ENCODE results near the gene TBC1D17. TPM values are rescaled to one million over a fixed set of nuclear protein-coding genes. Genes with fewer than 3 reads are reported as not detected.
A peak's percentile ranks its signal among the peaks of the same experiment; 100 is the strongest.

The TBC1D17 gene
- total and polyA plus RNA-seq, 2 of the 13 experiments (the other 11 are each of a cell fraction or from before 2014, with no cell fraction given): 9.7 to 16.9 TPM

DNA sequence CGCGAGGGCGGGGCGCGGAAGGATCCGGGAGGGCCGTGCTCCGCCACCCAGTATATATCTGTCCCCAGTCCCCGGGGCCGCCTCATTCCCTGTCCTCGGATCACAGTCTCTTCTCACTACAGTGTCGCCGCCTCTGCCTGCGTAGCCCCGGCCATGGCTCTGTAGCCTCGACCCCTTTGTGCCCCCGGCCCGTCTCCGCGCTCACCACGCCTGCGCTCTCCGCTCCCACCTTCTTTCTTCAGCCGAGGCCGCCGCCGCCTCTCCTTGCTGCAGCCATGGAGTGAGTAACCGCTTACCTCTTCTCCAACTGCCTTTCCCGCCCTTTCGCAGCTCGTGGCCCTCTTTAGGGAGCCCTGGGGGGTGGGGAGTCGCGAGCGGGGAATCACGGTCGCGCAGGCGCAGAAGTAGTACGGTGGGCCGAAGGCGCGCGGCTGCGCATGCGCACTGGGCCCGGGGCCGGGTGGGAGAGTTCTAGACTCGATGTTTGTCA, 51.7 kb downstream of the TBC1D17 start, which contains the start of the genes ATF5 and NUP62 (continued):
- peak; percentile 95 for TF ChIP-seq ZNF446 (CRISPR knock-in tag; IDR thresholded peaks at IDR 0.05)
- TF ChIP-seq CENPX (CRISPR knock-in tag; IDR thresholded peaks at IDR 0.05): no peak
- TF ChIP-seq MAF1 (CRISPR knock-in tag; IDR thresholded peaks at IDR 0.05; ENCODE audit: borderline replicate concordance): no peak; the same call in 1 of the 2 replicates
- TF ChIP-seq ATAD3A (CRISPR knock-in tag; IDR thresholded peaks at IDR 0.05): no peak; the same call in 1 of the 2 replicates
- TF ChIP-seq, protein P1, sequence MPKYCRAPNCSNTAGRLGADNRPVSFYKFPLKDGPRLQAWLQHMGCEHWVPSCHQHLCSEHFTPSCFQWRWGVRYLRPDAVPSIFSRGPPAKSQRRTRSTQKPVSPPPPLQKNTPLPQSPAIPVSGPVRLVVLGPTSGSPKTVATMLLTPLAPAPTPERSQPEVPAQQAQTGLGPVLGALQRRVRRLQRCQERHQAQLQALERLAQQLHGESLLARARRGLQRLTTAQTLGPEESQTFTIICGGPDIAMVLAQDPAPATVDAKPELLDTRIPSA (CRISPR knock-in tag; IDR thresholded peaks at IDR 0.05; ENCODE audit: borderline replicate concordance): peak; percentile 97
- TF ChIP-seq IRF2 (CRISPR knock-in tag; IDR thresholded peaks at IDR 0.05): no peak
- peak; percentile 97; the same call in 1 of the 2 replicates for TF ChIP-seq ZNF230 (CRISPR knock-in tag; IDR thresholded peaks at IDR 0.05)
- TF ChIP-seq, protein P2, sequence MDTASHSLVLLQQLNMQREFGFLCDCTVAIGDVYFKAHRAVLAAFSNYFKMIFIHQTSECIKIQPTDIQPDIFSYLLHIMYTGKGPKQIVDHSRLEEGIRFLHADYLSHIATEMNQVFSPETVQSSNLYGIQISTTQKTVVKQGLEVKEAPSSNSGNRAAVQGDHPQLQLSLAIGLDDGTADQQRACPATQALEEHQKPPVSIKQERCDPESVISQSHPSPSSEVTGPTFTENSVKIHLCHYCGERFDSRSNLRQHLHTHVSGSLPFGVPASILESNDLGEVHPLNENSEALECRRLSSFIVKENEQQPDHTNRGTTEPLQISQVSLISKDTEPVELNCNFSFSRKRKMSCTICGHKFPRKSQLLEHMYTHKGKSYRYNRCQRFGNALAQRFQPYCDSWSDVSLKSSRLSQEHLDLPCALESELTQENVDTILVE (CRISPR knock-in tag; IDR thresholded peaks at IDR 0.05): peak; percentile 51; the same call in 1 of the 2 replicates
- TF ChIP-seq XBP1 (CRISPR knock-in tag; IDR thresholded peaks at IDR 0.05): no peak; the same call in none of the 2 replicates
- peak; percentile 97; the same call in 1 of the 2 replicates for TF ChIP-seq KDM5B (CRISPR knock-in tag; IDR thresholded peaks at IDR 0.05; ENCODE audit: borderline replicate concordance)
- peak; percentile 87; the same call in 1 of the 2 replicates for TF ChIP-seq ZNF256 (CRISPR knock-in tag; conservative IDR thresholded peaks at IDR 0.05)
- TF ChIP-seq, protein P3, sequence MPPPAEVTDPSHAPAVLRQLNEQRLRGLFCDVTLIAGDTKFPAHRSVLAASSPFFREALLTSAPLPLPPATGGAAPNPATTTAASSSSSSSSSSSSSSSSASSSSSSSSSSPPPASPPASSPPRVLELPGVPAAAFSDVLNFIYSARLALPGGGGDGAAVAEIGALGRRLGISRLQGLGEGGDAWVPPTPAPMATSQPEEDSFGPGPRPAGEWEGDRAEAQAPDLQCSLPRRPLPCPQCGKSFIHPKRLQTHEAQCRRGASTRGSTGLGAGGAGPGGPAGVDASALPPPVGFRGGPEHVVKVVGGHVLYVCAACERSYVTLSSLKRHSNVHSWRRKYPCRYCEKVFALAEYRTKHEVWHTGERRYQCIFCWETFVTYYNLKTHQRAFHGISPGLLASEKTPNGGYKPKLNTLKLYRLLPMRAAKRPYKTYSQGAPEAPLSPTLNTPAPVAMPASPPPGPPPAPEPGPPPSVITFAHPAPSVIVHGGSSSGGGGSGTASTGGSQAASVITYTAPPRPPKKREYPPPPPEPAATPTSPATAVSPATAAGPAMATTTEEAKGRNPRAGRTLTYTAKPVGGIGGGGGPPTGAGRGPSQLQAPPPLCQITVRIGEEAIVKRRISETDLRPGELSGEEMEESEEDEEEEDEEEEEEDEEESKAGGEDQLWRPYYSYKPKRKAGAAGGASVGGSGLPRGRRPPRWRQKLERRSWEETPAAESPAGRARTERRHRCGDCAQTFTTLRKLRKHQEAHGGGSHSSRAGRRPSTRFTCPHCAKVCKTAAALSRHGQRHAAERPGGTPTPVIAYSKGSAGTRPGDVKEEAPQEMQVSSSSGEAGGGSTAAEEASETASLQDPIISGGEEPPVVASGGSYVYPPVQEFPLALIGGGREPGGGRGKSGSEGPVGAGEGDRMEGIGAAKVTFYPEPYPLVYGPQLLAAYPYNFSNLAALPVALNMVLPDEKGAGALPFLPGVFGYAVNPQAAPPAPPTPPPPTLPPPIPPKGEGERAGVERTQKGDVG (CRISPR knock-in tag; IDR thresholded peaks at IDR 0.05; ENCODE audit: borderline replicate concordance): peak; percentile 86; the same call in 1 of the 2 replicates
- TF ChIP-seq ZNF839 (CRISPR knock-in tag; IDR thresholded peaks at IDR 0.05; ENCODE audit: borderline replicate concordance): no peak
- TF ChIP-seq ZC3H4 (CRISPR knock-in tag; IDR thresholded peaks at IDR 0.05; ENCODE audit: borderline replicate concordance): peak; percentile 24; the same call in 1 of the 2 replicates
- TF ChIP-seq ELF1 (CRISPR knock-in tag; IDR thresholded peaks at IDR 0.05): 0 out of 2 replicates have a peak, but pooled peaks have one; percentile 41
- TF ChIP-seq, protein P4, sequence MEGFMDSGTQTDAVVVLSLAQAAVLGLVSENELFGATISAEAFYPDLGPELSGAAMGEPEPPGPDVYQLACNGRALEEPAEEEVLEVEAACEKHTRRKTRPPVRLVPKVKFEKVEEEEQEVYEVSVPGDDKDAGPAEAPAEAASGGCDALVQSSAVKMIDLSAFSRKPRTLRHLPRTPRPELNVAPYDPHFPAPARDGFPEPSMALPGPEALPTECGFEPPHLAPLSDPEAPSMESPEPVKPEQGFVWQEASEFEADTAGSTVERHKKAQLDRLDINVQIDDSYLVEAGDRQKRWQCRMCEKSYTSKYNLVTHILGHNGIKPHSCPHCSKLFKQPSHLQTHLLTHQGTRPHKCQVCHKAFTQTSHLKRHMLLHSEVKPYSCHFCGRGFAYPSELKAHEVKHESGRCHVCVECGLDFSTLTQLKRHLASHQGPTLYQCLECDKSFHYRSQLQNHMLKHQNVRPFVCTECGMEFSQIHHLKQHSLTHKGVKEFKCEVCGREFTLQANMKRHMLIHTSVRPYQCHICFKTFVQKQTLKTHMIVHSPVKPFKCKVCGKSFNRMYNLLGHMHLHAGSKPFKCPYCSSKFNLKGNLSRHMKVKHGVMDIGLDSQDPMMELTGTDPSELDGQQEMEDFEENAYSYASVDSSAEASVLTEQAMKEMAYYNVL (CRISPR knock-in tag; IDR thresholded peaks at IDR 0.05; ENCODE audit: borderline replicate concordance): peak; percentile 52
- no peak for TF ChIP-seq GABPA (IDR thresholded peaks at IDR 0.05; ENCODE audit: low read depth, low read length)
- no peak; the same call in 1 of the 2 replicates for TF ChIP-seq GABPA (CRISPR knock-in tag; IDR thresholded peaks at IDR 0.05; ENCODE audit: low read depth)
- no peak for TF ChIP-seq ZEB1 (IDR thresholded peaks at IDR 0.05; ENCODE audit: insufficient replicate concordance, low read depth)
- 0 out of 2 replicates have a peak, but pooled peaks have one; percentile 27 for TF ChIP-seq RARG (CRISPR knock-in tag; IDR thresholded peaks at IDR 0.05; ENCODE audit: low read depth)
- TF ChIP-seq ZNF326 (CRISPR knock-in tag; IDR thresholded peaks at IDR 0.05; ENCODE audit: borderline replicate concordance): no peak
- no peak for TF ChIP-seq ZNF562 (CRISPR knock-in tag; IDR thresholded peaks at IDR 0.05; ENCODE audit: borderline replicate concordance)
